HCT116 (cell line): ENCODE data around the gene CPEB1. TPM values are rescaled to one million over a fixed set of nuclear protein-coding genes. Genes with fewer than 3 reads are reported as not detected.

Experiments
- ATAC-seq: fragments of 200-7000 bp; cut with Tn5 transposase; 2 replicates; pipeline ENCODE4 v1.9.1; 2020; ENCODE audit warnings: mild to moderate bottlenecking, moderate library complexity
- BruUV-seq: library from RNA; stranded (reverse); fragments of 400-500 nt; replicated peaks from 2 replicates; lab custom pipeline; 2021; lab: Mats Ljungman, UMichigan
- CTCF ChIA-PET: fragments of 300-600 bp; sonication (Branson Sonifier 250); formaldehyde crosslinking; loops from one replicate; lab custom pipeline; 2021; ENCODE audit warnings: antibody characterized with exemption; lab: Charles Lee
- POLR2A ChIA-PET: fragments of 300-600, 350-600 bp; sonication (Branson Sonifier 250); formaldehyde crosslinking; loops from one replicate; lab custom pipeline; 2021; ENCODE audit warnings: antibody characterized with exemption; lab: Charles Lee
- RAD21 ChIA-PET, 2 experiments: fragments of 300-600 bp; sonication (Branson Sonifier 250); formaldehyde crosslinking; loops; one replicate each; lab custom pipeline; 2023; ENCODE audit warnings: low total read pairs in 2 of 2; ENCODE audit not compliant: uncharacterized antibody in 2 of 2, unreplicated experiment in 2 of 2, low non-redundant PET in 1 of 2; lab: Charles Lee
- DNase-seq: peaks from one replicate; pipeline ENCODE4 v3.0.0-alpha.2; 2010; ENCODE audit warnings: low read depth, low spot score
- H2AFZ ChIP-seq: fragments of 200-600 bp; shearing (Covaris generic), sonication (generic); 2 replicates; pipeline ENCODE4 v1.6.1; 2017; ENCODE audit warnings: low read depth, mixed run types, mixed read lengths, antibody characterized with exemption, low read length; ENCODE audit not compliant: poor library complexity, severe bottlenecking
- H3K27ac ChIP-seq: 2 replicates; pipeline ENCODE4 v1.5.1; 2012; ENCODE audit warnings: low read depth, low read length
- H3K27me3 ChIP-seq: fragments of 200-600 bp; sonication (generic); 2 replicates; pipeline ENCODE4 v1.6.1; 2016; ENCODE audit warnings: mixed run types, low read length, mixed read lengths; ENCODE audit not compliant: insufficient read depth
- H3K36me3 ChIP-seq, 2 experiments: fragments of 200-500 bp in 1 of 2; fragments of 200-600 bp in 1 of 2; sonication (Bioruptor generic) in 1 of 2; sonication (generic) in 1 of 2; 2 replicates each; pipeline versions ENCODE4 v1.5.1 to v1.6.1; 2014 to 2016; ENCODE audit warnings: low read length in 2 of 2, inconsistent platforms in 1 of 2, mixed read lengths in 1 of 2, mixed run types in 1 of 2; ENCODE audit not compliant: insufficient read depth in 2 of 2, control insufficient read depth in 1 of 2
- H3K4me1 ChIP-seq, 2 experiments: fragments of 200-600 bp in 1 of 2; sonication (generic) in 1 of 2; 2 replicates each; pipeline versions ENCODE4 v1.5.1 to v1.6.1; 2012 to 2017; ENCODE audit warnings: low read length in 2 of 2, inconsistent platforms in 1 of 2, mild to moderate bottlenecking in 1 of 2, mixed read lengths in 1 of 2, mixed run types in 1 of 2, moderate library complexity in 1 of 2; ENCODE audit not compliant: insufficient read depth in 2 of 2, control insufficient read depth in 1 of 2
- H3K4me2 ChIP-seq: fragments of 200-600 bp; sonication (generic); 2 replicates; pipeline ENCODE4 v1.6.1; 2017; ENCODE audit warnings: mixed run types, low read length, mixed read lengths
- H3K4me3 ChIP-seq, 2 experiments: fragments of 200-600 bp in 1 of 2; sonication (generic) in 1 of 2; replicated peaks in 1 of 2; 2 replicates each; pipeline ENCODE4 v1.5.1; 2011 to 2016; ENCODE audit warnings: low read length in 2 of 2, control low read depth in 1 of 2, low read depth in 1 of 2, mild to moderate bottlenecking in 1 of 2, mixed read lengths in 1 of 2, mixed run types in 1 of 2
- H3K79me2 ChIP-seq: fragments of 200-600 bp; sonication (generic); 2 replicates; pipeline ENCODE4 v1.6.1; 2017; ENCODE audit warnings: mild to moderate bottlenecking, mixed run types, low read length, moderate library complexity, mixed read lengths; ENCODE audit not compliant: insufficient read depth
- H3K9ac ChIP-seq: fragments of 200-600 bp; sonication (generic); 2 replicates; pipeline ENCODE4 v1.6.1; 2016; ENCODE audit warnings: low read length, mixed read lengths
- H3K9me2 ChIP-seq: fragments of 200-600 bp; sonication (generic), shearing (Covaris generic); 2 replicates; pipeline ENCODE4 v1.6.1; 2017; ENCODE audit warnings: mixed run types, mild to moderate bottlenecking, moderate library complexity; ENCODE audit not compliant: insufficient read depth
- H3K9me3 ChIP-seq, 2 experiments: fragments of 200-500 bp in 1 of 2; fragments of 200-600 bp in 1 of 2; sonication (Bioruptor generic) in 1 of 2; sonication (generic) in 1 of 2; 2 replicates each; pipeline ENCODE4 v1.6.1; 2014 to 2017; ENCODE audit warnings: low read length in 2 of 2, mixed read lengths in 2 of 2, inconsistent platforms in 1 of 2, low read depth in 1 of 2, mild to moderate bottlenecking in 1 of 2, mixed run types in 1 of 2, moderate library complexity in 1 of 2; ENCODE audit not compliant: control insufficient read depth in 1 of 2, insufficient read depth in 1 of 2
- H4K20me1 ChIP-seq: fragments of 200-600 bp; sonication (generic), shearing (Covaris generic); 2 replicates; pipeline ENCODE4 v1.6.1; 2017; ENCODE audit warnings: mixed run types, mild to moderate bottlenecking, moderate library complexity; ENCODE audit not compliant: insufficient read depth
- CEBPB ChIP-seq: IDR thresholded peaks from 2 replicates; pipeline ENCODE4 v1.6.1; 2012; ENCODE audit warnings: low read depth
- EGR1 ChIP-seq: IDR thresholded peaks from 2 replicates; pipeline ENCODE4 v1.6.1; 2012; ENCODE audit warnings: low read depth
- ELF1 ChIP-seq: IDR thresholded peaks from 2 replicates; pipeline ENCODE4 v1.6.1; 2012; ENCODE audit warnings: low read depth, borderline replicate concordance
- EZH2 ChIP-seq: fragments of 200-600 bp; sonication (generic); IDR thresholded peaks from 2 replicates; pipeline ENCODE4 v1.6.1; 2017; ENCODE audit warnings: antibody characterized with exemption, mixed run types
- EZH2phosphoT487 ChIP-seq: fragments of 200-600 bp; IDR thresholded peaks from 2 replicates; pipeline ENCODE4 v1.6.1; 2018; ENCODE audit warnings: antibody characterized with exemption, borderline replicate concordance
- POLR2A ChIP-seq: IDR thresholded peaks from 2 replicates; pipeline ENCODE4 v1.7.0; 2011; ENCODE audit warnings: borderline replicate concordance; ENCODE audit not compliant: insufficient read depth, insufficient read length; ENCODE audit errors: extremely low read depth
- POLR2AphosphoS5 ChIP-seq: IDR thresholded peaks from 2 replicates; pipeline ENCODE4 v1.6.1; 2011; ENCODE audit warnings: mild to moderate bottlenecking, low read depth, low read length, moderate library complexity
- RAD21 ChIP-seq: IDR thresholded peaks from 2 replicates; pipeline ENCODE4 v1.6.1; 2012; ENCODE audit warnings: low read depth, mild to moderate bottlenecking
- SRF ChIP-seq: IDR thresholded peaks from 2 replicates; pipeline ENCODE4 v1.6.1; 2012; ENCODE audit warnings: low read depth
- TCF7L2 ChIP-seq: IDR thresholded peaks from 2 replicates; pipeline ENCODE4 v1.7.0; 2011; ENCODE audit warnings: borderline replicate concordance, inconsistent platforms; ENCODE audit not compliant: insufficient read depth, insufficient read length; ENCODE audit errors: extremely low read depth
- ZFX ChIP-seq: fragments of 450-650 bp; IDR thresholded peaks from 2 replicates; pipeline ENCODE4 v1.6.1; 2017
- ZNF274 ChIP-seq: fragments of 200-500 bp; sonication (Bioruptor generic); IDR thresholded peaks from 2 replicates; pipeline ENCODE4 v1.6.1; 2014; ENCODE audit warnings: mild to moderate bottlenecking, low read depth, low read length, inconsistent platforms
- intact Hi-C: fragments of 100-400 bp; cut with micrococcal nuclease; formaldehyde crosslinking; loops from 2 replicates; pipeline ENCODE4 v1.10.0; 2022
- total RNA-seq: library from RNA; stranded (reverse); gene quantifications from one replicate; pipeline ENCODE4 v1.2.1, GENCODE V29; 2021; ENCODE audit not compliant: unreplicated experiment
- TF ChIP-seq, protein P1 (sequence below): IDR thresholded peaks from 2 replicates; pipeline ENCODE4 v1.6.1; 2012; ENCODE audit warnings: low read depth
- TF ChIP-seq, protein P2 (sequence below): IDR thresholded peaks from 2 replicates; pipeline ENCODE4 v1.6.1; 2012
- TF ChIP-seq, protein P3 (sequence below): IDR thresholded peaks from 2 replicates; pipeline ENCODE4 v1.6.1; 2012
- TF ChIP-seq, protein P4 (sequence below): IDR thresholded peaks from 2 replicates; pipeline ENCODE4 v1.6.1; 2011; ENCODE audit warnings: mild to moderate bottlenecking, low read length, moderate library complexity; ENCODE audit not compliant: insufficient replicate concordance; ENCODE audit errors: extremely low read depth

Gene CPEB1
- total RNA-seq, 1 experiment from 2014 or later: not detected

DNA sequence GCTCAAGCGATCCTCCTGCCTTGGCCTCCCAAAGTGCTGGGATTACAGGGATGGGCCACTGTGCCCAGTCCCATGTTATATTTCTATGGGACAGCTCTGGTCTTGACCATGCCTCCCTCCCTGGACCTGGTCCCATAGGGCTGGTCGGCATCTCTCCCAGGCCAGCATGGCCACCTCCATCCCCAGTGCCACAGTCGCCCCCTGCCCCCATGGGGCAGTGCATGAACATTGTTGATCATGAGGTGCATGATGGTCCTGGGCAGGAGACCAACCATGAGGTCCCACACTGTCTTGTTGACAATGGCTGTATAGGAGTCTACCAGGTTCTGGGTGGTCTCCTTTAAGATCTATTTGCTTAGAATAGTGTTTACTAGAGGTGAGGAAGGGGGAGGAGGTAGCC lies 113.4 kb downstream of the CPEB1 start:
- no peak for ATAC-seq
- CTCF ChIA-PET: no interaction called here
- peaks cover 32 to 33% of the 10 kb centered on the region in 2 experiments for H3K36me3 ChIP-seq

More for the DNA sequence above, 113.4 kb downstream of the CPEB1 start:
- H4K20me1 ChIP-seq: peaks cover 22% of the 10 kb centered on the region
- TF ChIP-seq POLR2A (no peak), EZH2 (no peak), EZH2phosphoT487 (no peak), ELF1 (no peak), ZFX (no peak), SRF (no peak), EGR1 (no peak), ZNF274 (no peak), POLR2AphosphoS5 (no peak), CEBPB (no peak), RAD21 (no peak), TCF7L2 (no peak)
- TF ChIP-seq, protein P1, sequence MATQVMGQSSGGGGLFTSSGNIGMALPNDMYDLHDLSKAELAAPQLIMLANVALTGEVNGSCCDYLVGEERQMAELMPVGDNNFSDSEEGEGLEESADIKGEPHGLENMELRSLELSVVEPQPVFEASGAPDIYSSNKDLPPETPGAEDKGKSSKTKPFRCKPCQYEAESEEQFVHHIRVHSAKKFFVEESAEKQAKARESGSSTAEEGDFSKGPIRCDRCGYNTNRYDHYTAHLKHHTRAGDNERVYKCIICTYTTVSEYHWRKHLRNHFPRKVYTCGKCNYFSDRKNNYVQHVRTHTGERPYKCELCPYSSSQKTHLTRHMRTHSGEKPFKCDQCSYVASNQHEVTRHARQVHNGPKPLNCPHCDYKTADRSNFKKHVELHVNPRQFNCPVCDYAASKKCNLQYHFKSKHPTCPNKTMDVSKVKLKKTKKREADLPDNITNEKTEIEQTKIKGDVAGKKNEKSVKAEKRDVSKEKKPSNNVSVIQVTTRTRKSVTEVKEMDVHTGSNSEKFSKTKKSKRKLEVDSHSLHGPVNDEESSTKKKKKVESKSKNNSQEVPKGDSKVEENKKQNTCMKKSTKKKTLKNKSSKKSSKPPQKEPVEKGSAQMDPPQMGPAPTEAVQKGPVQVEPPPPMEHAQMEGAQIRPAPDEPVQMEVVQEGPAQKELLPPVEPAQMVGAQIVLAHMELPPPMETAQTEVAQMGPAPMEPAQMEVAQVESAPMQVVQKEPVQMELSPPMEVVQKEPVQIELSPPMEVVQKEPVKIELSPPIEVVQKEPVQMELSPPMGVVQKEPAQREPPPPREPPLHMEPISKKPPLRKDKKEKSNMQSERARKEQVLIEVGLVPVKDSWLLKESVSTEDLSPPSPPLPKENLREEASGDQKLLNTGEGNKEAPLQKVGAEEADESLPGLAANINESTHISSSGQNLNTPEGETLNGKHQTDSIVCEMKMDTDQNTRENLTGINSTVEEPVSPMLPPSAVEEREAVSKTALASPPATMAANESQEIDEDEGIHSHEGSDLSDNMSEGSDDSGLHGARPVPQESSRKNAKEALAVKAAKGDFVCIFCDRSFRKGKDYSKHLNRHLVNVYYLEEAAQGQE: no peak
- TF ChIP-seq, protein P2, sequence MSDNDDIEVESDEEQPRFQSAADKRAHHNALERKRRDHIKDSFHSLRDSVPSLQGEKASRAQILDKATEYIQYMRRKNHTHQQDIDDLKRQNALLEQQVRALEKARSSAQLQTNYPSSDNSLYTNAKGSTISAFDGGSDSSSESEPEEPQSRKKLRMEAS: no peak
- TF ChIP-seq, protein P3, sequence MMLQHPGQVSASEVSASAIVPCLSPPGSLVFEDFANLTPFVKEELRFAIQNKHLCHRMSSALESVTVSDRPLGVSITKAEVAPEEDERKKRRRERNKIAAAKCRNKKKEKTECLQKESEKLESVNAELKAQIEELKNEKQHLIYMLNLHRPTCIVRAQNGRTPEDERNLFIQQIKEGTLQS: no peak
- TF ChIP-seq, protein P4, sequence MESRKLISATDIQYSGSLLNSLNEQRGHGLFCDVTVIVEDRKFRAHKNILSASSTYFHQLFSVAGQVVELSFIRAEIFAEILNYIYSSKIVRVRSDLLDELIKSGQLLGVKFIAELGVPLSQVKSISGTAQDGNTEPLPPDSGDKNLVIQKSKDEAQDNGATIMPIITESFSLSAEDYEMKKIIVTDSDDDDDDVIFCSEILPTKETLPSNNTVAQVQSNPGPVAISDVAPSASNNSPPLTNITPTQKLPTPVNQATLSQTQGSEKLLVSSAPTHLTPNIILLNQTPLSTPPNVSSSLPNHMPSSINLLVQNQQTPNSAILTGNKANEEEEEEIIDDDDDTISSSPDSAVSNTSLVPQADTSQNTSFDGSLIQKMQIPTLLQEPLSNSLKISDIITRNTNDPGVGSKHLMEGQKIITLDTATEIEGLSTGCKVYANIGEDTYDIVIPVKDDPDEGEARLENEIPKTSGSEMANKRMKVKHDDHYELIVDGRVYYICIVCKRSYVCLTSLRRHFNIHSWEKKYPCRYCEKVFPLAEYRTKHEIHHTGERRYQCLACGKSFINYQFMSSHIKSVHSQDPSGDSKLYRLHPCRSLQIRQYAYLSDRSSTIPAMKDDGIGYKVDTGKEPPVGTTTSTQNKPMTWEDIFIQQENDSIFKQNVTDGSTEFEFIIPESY: no peak
- TF ChIP-seq, all 23 proteins: peak for 0
- no TSS peak for BruUV-seq
- ChIA-PET POLR2A (no interaction called here), RAD21 (no interaction called here)
- Histone ChIP-seq H3K9ac (no peak overlapping the region), H2AFZ (no peak overlapping the region), H3K27me3 (no peaks in the 10 kb centered on the region), H3K27ac (no peak overlapping the region), H3K4me3 (no peak overlapping the region), H3K79me2 (peaks cover 27% of the 10 kb centered on the region), H3K9me3 (no peaks in the 10 kb centered on the region), H3K4me1 (peaks cover 0 to 18% of the 10 kb centered on the region in 2 experiments; a peak in 3 of 4 replicates), H3K9me2 (no peaks in the 10 kb centered on the region), H3K4me2 (no peak overlapping the region)
- no peak for DNase-seq
- intact Hi-C loops: loop anchor here (10.0 kb wide), 1 partner anchor 471 kb away; no protein-coding TSS in a partner anchor
